HG03108 (cell line): Measurements from ENCODE around the gene ANO7.

Source experiments
- ATAC-seq: cut with Tn5 transposase; IDR thresholded peaks from one replicate; pipeline ENCODE4 v1.9.1; 2021; ENCODE audit warnings: moderate library complexity; ENCODE audit not compliant: unreplicated experiment

ANO7 gene

DNA sequence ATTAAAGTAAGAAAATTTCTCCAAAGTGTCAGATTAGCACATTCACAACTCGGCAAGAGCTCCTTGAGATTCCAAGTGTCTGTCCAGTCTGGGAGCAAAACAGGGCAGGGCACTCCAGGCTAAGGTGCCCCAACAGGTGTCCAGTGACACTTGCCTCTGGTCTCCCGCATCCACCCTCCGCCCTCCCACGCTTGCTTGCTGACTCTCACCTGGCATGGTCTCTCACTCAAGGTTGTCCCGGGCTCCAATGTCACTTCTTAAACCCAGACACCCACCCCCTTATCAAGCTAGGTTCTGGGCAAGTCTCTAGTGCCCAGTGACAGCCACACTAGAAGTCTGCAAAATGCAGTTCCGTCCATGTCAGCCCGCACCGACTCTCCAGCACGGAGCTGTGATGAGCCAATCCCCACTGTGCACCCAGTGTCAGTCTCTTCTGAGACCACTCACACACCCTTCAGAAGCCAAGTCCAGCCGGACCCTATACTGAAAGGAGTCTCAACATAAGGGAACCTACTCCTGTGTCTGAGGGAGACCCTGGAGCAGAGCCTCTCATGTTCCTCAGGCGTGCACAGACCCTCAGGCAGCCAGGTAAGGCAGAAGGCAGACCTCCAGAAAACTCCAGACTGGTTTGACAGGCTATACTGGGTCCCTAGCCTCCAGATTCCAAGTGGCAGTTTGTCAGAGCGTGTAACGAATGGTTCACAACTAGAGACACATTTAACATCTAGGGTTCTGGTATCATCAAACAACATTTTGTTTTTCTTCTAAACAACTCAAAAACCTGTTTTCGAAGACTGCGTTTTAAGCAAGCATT lies 81.4 kb downstream of the ANO7 start:
- ATAC-seq, result no peak

DNA sequence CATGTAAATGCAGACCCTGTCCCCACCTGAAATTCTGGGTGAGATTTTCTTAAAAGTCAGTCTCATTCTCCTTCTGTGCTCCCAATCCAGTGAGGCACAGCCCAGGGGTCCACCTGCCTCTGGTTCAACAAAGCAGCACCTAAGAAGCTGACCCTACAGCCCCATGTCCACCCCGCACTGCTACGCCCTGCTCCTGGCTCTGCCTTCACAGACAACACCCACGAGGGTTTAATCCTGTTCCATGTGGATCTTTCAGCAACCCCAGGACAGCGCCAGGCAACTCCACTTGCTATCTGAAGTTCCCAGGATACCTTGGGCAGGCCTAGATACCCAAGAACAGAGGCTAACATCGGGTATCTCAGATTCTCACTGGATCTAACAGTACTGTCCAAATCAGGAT lies 82.1 kb downstream of the ANO7 start:
- ATAC-seq, result no peak

DNA sequence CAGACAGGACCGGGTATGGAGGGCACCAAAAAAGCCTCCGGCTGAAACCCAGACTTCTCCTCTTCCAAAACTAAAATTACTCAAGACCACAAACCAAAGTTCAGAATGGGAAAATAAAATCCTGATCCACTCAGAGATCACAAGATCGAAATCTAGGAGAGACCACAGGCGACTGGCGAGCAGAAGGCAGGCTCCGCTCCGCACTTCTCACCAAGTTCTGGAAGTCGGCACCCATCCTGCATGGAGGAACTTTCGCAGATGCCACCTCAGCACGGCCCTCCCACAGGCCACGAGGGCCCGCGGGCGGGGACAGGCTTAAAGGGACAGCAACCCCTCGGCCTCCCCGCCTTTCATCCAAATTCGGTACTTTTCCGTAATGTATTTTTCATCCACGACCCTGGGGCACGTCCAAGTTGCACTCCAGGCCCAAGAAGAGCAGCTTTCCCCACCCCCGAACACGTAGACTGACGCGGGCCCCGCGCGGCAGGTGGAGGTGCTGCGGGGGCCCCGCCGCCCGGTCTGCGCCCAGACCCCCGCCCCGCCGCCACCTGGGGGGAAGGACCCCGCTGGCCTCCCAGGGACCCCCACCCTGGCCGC lies 83.3 kb downstream of the ANO7 start:
- ATAC-seq, result peak; percentile 42

DNA sequence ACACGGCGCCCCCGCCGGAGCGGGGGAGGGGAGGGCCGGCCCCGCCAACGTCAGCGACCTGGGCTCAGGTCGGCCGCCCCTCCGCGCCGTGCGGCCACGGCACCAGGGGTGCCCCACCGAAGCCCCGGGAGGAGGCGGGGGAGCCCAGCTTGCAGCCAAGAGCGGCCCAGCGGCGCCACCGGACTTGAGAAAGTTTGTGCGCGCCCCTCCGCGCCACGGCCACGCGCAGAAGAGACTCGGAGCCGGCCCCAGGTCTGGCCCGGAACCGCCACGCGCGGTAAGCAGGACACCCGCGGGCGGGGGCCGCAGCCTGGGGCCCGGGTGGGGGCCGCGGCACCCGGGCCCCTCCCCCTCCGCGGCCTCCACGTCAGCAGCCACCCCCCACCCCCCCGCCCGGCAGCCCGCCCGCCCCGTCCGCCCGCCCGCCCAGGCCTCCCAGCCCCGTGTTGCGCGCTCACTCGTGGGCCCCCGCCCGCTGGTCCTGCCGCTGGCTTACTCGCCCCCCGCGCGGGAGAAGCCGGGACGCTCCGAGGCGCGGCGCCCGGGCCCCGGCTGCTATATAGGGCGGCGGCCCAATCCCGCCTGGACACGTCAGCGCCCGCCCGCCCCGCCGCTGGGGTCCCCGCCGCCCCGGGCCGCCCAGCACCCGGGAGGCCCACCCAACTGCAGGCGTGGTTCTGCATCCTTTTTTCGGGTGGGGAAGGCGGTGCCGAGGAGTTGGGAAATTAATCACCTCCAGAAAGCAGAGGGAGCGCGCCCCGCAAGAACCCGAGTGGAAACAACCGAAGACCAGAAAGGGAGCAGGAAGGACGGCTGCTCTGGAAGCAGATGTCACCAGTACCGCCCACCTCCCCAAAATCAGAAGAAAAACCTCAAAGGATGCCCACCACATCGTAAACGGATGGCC lies 84.1 kb downstream of the ANO7 start:
- ATAC-seq, result peak; percentile 43

DNA sequence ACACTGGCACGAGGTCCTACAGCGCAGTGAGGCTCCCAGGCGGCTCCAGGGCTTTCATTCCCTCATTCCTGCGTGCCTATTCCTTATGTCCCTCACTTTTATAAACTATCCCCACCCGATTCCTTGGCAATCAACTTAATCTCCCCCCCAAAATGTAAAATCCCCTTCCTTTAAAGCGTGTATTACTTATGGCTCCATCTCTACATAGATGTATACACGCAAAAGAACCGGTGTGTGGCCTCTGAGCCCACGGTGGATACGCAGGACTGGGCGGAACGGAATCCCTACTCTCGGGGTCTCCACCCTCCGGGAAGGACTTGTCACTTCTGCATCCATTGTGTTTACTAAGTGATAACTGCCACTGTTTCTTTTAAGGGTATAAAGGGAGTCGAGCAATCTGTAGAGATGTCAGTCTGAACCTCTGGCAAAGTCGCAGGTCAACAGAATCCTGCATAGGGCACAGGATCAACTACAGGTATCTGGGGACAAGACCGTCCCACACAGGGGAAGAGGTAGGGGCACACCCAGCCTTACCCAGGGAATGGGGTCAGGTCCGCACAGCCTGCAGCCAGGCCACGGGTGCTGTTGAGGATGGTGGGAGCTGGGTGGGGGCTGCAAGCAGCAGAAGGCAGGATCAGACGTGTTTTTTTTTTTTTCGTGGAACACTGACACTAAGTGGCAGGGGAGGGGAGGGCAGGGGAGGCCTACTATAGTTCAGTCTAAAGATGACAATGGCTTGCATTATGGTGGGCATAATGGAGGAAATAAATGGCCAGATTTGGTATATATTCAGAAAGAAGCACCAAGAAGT lies 84.9 kb downstream of the ANO7 start:
- no peak for ATAC-seq

DNA sequence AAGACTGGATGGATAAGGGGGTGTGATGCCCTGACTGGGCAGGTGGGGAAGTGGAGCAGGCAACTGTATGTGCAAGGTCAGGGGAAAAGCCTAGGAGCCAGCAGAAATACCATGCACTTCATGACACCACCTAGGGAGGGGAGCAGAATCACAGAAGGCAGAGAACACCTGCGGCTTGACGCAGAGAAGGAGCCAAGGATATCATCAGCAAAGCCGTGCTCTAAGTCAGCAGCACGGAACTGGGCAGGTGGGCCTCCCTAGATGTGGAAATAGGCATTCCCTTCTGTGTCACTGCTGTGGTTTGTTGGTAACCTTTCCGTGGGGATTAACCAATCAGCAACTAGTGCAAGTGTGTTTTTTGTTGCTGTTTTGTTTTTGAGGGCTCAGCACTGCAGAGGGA lies 85.7 kb downstream of the ANO7 start:
- no peak for ATAC-seq
